Neuronal stem cell (in vitro differentiated cells): ENCODE data around the gene SETD7.
"Not testable (repeated sequence)": the region's sequence is repeated elsewhere in the genome, so short reads cannot be mapped to it uniquely, and the experiment has no call there.

ENCODE experiments used
- DNase-seq: peaks from one replicate; pipeline ENCODE4 v3.0.0-alpha.2; 2013; ENCODE audit warnings: low spot score
- H2AFZ ChIP-seq: one replicate; pipeline ENCODE4 v1.6.1; 2013; ENCODE audit warnings: mild to moderate bottlenecking, low read length, inconsistent platforms
- H2AK5ac ChIP-seq: 2 replicates; pipeline ENCODE4 v1.6.1; 2013; ENCODE audit warnings: low read depth, mild to moderate bottlenecking, inconsistent platforms, low read length, moderate library complexity, mixed read lengths
- H2BK120ac ChIP-seq: 2 replicates; pipeline ENCODE4 v1.6.1; 2013; ENCODE audit warnings: low read depth, mild to moderate bottlenecking, inconsistent platforms, low read length, moderate library complexity, mixed read lengths
- H2BK12ac ChIP-seq: one replicate; pipeline ENCODE4 v1.6.1; 2013; ENCODE audit warnings: low read length, inconsistent platforms
- H2BK15ac ChIP-seq: 2 replicates; pipeline ENCODE4 v1.6.1; 2013; ENCODE audit warnings: mild to moderate bottlenecking, low read length, inconsistent platforms, mixed read lengths
- H2BK5ac ChIP-seq: one replicate; pipeline ENCODE4 v1.6.1; 2013; ENCODE audit warnings: inconsistent platforms, mild to moderate bottlenecking, low read length, moderate library complexity
- H3K14ac ChIP-seq: one replicate; pipeline ENCODE4 v1.6.1; 2013; ENCODE audit warnings: low read length, inconsistent platforms
- H3K18ac ChIP-seq: 2 replicates; pipeline ENCODE4 v1.6.1; 2013; ENCODE audit warnings: low read length, inconsistent platforms
- H3K23ac ChIP-seq: 2 replicates; pipeline ENCODE4 v1.6.1; 2013; ENCODE audit warnings: low read depth, mild to moderate bottlenecking, mixed read lengths, low read length, inconsistent platforms; ENCODE audit not compliant: poor library complexity
- H3K27ac ChIP-seq: replicated peaks from 3 replicates; pipeline ENCODE4 v1.5.1; 2013; ENCODE audit warnings: low read length, inconsistent platforms
- H3K27me3 ChIP-seq, 3 experiments: 2 replicates each; pipeline ENCODE4 v1.6.1; 2013; ENCODE audit warnings: low read length in 3 of 3, mild to moderate bottlenecking in 2 of 3, inconsistent platforms in 1 of 3, low read depth in 1 of 3, mixed read lengths in 1 of 3, moderate library complexity in 1 of 3; ENCODE audit not compliant: control insufficient read depth in 3 of 3, insufficient read depth in 3 of 3
- H3K36me3 ChIP-seq, 2 donors: replicated peaks in 1 of 2; 2 replicates each; pipeline ENCODE4 v1.6.1; 2013; ENCODE audit warnings: low read length in 2 of 2; ENCODE audit not compliant: control insufficient read depth in 2 of 2, insufficient read depth in 2 of 2
- H3K4ac ChIP-seq: 2 replicates; pipeline ENCODE4 v1.6.1; 2013; ENCODE audit warnings: inconsistent platforms, mild to moderate bottlenecking, low read length, moderate library complexity
- H3K4me1 ChIP-seq, 2 donors: 1 replicate in 1 of 2; 2 replicates in 1 of 2; pipeline ENCODE4 v1.6.1; 2013; ENCODE audit warnings: low read length in 2 of 2, low read depth in 1 of 2; ENCODE audit not compliant: control insufficient read depth in 2 of 2, insufficient read depth in 1 of 2
- H3K4me2 ChIP-seq: one replicate; pipeline ENCODE4 v1.6.1; 2013; ENCODE audit warnings: mild to moderate bottlenecking, low read length, inconsistent platforms; ENCODE audit not compliant: insufficient read depth, poor library complexity, severe bottlenecking
- H3K4me3 ChIP-seq, 2 donors: 2 replicates each; pipeline ENCODE4 v1.5.1; 2013; ENCODE audit warnings: low read length in 2 of 2, mild to moderate bottlenecking in 2 of 2, inconsistent platforms in 1 of 2, moderate library complexity in 1 of 2
- H3K79me1 ChIP-seq: one replicate; pipeline ENCODE4 v1.6.1; 2013; ENCODE audit warnings: low read depth, mild to moderate bottlenecking, inconsistent platforms, low read length, moderate library complexity
- H3K9ac ChIP-seq: one replicate; pipeline ENCODE4 v1.6.1; 2013; ENCODE audit warnings: mild to moderate bottlenecking, low read depth, low read length, inconsistent platforms; ENCODE audit not compliant: poor library complexity
- H3K9me3 ChIP-seq, 2 donors: replicated peaks in 1 of 2; 2 replicates each; pipeline versions ENCODE3 to v1.6.1; 2013; ENCODE audit warnings: low read length in 2 of 2, mild to moderate bottlenecking in 2 of 2, inconsistent platforms in 1 of 2, low read depth in 1 of 2, mixed read lengths in 1 of 2, moderate library complexity in 1 of 2; ENCODE audit not compliant: control insufficient read depth in 2 of 2, insufficient read depth in 1 of 2
- H4K8ac ChIP-seq: one replicate; pipeline ENCODE4 v1.6.1; 2013; ENCODE audit warnings: low read depth, mild to moderate bottlenecking, inconsistent platforms, low read length, moderate library complexity
- H4K91ac ChIP-seq: one replicate; pipeline ENCODE4 v1.6.1; 2013; ENCODE audit warnings: low read length, low read depth, mild to moderate bottlenecking, inconsistent platforms; ENCODE audit not compliant: poor library complexity
- WGBS, 2 donors: extraction: QIAGEN DNeasy Blood & Tissue Kit; methylation state at CpG; one replicate each; pipeline ENCODE4 v1.1.7; 2013; ENCODE audit warnings: missing lambda C conversion rate in 2 of 2, mixed read lengths in 1 of 2; ENCODE audit not compliant: insufficient read length in 2 of 2, insufficient replicate concordance in 1 of 2; ENCODE audit errors: extremely low coverage in 2 of 2; 5-methylcytosine and 5-hydroxymethylcytosine counted together

The SETD7 gene

DNA sequence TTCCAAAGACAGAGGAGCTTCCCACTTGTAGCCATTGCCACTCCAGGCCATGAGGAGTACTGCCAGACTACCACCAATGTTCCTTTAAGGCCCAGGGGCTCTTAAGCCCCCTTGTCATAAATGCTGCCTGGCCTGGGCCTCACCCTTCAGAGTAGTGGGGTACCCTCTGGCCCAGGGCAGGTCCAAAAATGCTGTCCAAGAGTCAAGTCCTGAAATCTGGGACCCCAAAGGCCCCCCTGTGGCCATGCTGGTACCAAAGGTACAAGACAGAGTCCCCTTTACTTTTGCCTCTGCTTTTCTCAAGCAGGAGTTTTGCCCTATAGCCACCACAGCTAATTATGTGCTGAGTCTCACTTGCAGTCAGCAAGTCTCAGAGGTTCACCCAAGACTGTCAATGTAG lies 85.7 kb downstream of the SETD7 start:
- Histone ChIP-seq H3K4me3 (no peak overlapping the region), H3K18ac (no peak overlapping the region), H3K9ac (no peak overlapping the region), H3K9me3 (peaks cover 4 to 44% of the 10 kb centered on the region in 2 donors), H3K23ac (no peak overlapping the region), H2BK15ac (no peak overlapping the region), H2BK12ac (no peak overlapping the region), H2AK5ac (no peak overlapping the region), H2AFZ (no peak overlapping the region), H2BK5ac (no peak overlapping the region), H4K91ac (no peak overlapping the region), H4K8ac (no peak overlapping the region), H3K36me3 (peaks cover 7 to 21% of the 10 kb centered on the region in 2 donors), H3K27ac (no peak overlapping the region), H3K27me3 (no peaks in the 10 kb centered on the region), H3K14ac (no peak overlapping the region), H3K4ac (no peak overlapping the region), H3K4me1 (no peaks in the 10 kb centered on the region), H2BK120ac (no peak overlapping the region), H3K4me2 (no peak overlapping the region), H3K79me1 (peaks cover 2% of the 10 kb centered on the region)
- no peak for DNase-seq

DNA sequence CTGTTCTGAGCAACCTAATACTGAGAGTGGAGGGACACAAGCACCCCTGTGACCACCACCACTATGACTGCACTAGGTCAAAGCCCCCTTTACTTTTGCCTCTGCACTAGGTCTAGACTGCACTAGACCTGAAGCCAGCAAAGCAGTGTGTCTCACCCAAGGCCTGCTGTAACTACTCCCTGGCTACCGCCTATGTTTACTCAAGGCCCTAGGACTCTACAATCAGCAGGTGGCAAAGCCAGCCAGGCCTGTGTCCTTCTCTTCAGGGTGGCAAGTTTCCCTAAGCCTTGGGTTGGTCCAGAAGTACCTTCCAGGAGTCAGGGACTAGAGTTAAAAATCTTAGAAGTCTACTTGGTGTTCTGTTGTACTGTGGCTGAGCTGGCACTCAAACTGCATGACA lies 86.2 kb downstream of the SETD7 start:
- H3K4me3 ChIP-seq: no peak overlapping the region

DNA sequence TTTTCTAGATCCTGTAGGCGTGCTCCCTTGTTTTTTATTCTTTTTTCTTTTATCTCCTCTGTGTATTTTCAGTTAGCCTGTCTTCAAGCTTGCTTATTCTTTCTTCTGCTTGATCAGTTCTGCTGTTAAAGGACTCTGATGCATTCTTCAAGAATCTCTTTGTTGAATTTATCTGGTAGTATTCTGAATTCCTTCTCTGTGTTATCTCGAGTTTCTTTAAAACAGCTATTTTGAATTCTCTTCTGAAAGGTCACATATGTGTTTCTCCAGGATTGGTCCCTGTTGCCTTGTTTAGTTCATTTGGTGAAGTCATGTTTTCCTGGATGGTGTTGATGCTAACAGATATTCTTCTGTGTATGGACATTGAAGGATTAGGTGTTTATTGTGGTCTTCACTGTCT lies 86.8 kb downstream of the SETD7 start:
- Histone ChIP-seq H4K8ac (no peak overlapping the region), H3K4me3 (no peak overlapping the region), H3K9me3 (peaks cover 4 to 44% of the 10 kb centered on the region in 2 donors), H2BK5ac (no peak overlapping the region), H2AFZ (no peak overlapping the region), H3K4me1 (no peaks in the 10 kb centered on the region), H3K18ac (no peak overlapping the region), H3K14ac (no peak overlapping the region), H3K36me3 (peaks cover 7 to 18% of the 10 kb centered on the region in 2 donors), H3K27ac (no peak overlapping the region), H2BK120ac (no peak overlapping the region), H3K79me1 (peaks cover 2% of the 10 kb centered on the region), H3K4me2 (no peak overlapping the region), H3K23ac (no peak overlapping the region), H2AK5ac (no peak overlapping the region), H2BK15ac (no peak overlapping the region), H3K4ac (no peak overlapping the region), H3K27me3 (no peaks in the 10 kb centered on the region), H4K91ac (no peak overlapping the region), H3K9ac (no peak overlapping the region), H2BK12ac (no peak overlapping the region)
- DNase-seq: no peak
- no CpG with 5 or more reads among the region's 2 CpGs for WGBS, 2 donors

More for the DNA sequence above, 86.2 kb downstream of the SETD7 start:
- H2AFZ ChIP-seq: no peak overlapping the region
- H3K23ac ChIP-seq: no peak overlapping the region
- no peak overlapping the region for H3K4ac ChIP-seq
- peaks cover 7 to 21% of the 10 kb centered on the region in 2 donors for H3K36me3 ChIP-seq
- H4K8ac ChIP-seq: no peak overlapping the region
- no peaks in the 10 kb centered on the region for H3K27me3 ChIP-seq
- H2AK5ac ChIP-seq: no peak overlapping the region
- H2BK5ac ChIP-seq: no peak overlapping the region
- H2BK12ac ChIP-seq: no peak overlapping the region
- no peak overlapping the region for H2BK15ac ChIP-seq
- H4K91ac ChIP-seq: no peak overlapping the region
- no peak overlapping the region for H3K14ac ChIP-seq
- no peak overlapping the region for H3K9ac ChIP-seq
- H3K4me2 ChIP-seq: no peak overlapping the region
- no peak for DNase-seq
- H2BK120ac ChIP-seq: no peak overlapping the region
- no peaks in the 10 kb centered on the region for H3K4me1 ChIP-seq
- H3K27ac ChIP-seq: no peak overlapping the region
- H3K9me3 ChIP-seq: peaks cover 4 to 44% of the 10 kb centered on the region in 2 donors
- no peak overlapping the region for H3K18ac ChIP-seq
- H3K79me1 ChIP-seq: peaks cover 2% of the 10 kb centered on the region
- WGBS, 2 donors: no CpG with 5 or more reads among the region's 1 CpG

DNA sequence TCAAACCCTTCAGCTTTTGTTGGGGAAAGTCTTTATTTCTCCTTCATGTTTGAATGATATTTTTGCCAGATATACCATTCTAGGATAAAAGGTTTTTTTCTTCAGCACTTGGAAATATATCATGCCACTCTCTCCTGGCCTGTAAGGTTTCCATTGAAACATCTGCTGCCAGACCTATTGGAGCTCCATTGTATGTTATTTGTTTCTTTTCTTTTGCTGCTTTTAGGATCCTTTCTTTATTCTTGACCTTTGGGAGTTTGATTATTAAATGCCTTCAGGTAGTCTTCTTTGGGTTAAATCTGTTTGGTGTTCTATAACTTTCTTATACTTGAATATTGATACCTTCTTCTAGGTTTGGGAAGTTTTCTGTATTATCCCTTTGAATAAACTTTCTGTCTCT lies 87.3 kb downstream of the SETD7 start:
- not testable (repeated sequence) for H3K4ac ChIP-seq, H3K79me1 ChIP-seq, H3K27me3 ChIP-seq, H3K27ac ChIP-seq, H3K14ac ChIP-seq, H4K91ac ChIP-seq, H4K8ac ChIP-seq, H2AFZ ChIP-seq, H3K4me3 ChIP-seq, H2AK5ac ChIP-seq, DNase-seq, H2BK5ac ChIP-seq, H2BK120ac ChIP-seq, H2BK12ac ChIP-seq, H2BK15ac ChIP-seq, H3K9ac ChIP-seq, H3K18ac ChIP-seq, H3K4me1 ChIP-seq, H3K23ac ChIP-seq, H3K4me2 ChIP-seq
- Histone ChIP-seq H3K36me3 (peaks cover 7 to 16% of the 10 kb centered on the region in 2 donors), H3K9me3 (peaks cover 4 to 44% of the 10 kb centered on the region in 2 donors)
